HG02571 (cell line): ENCODE measurements around the gene MAPK8.
A peak's percentile ranks its signal among the peaks of the same experiment; 100 is the strongest.

Experiments used
- ATAC-seq: cut with Tn5 transposase; IDR thresholded peaks from one replicate; pipeline ENCODE4 v1.9.1; 2021; ENCODE audit warnings: mild to moderate bottlenecking, moderate library complexity; ENCODE audit not compliant: unreplicated experiment

MAPK8 gene

GRCh38 chr10:48290286-48290685 lies 16.2 kb upstream of the MAPK8 start:
- ATAC-seq: no peak

- no peak for ATAC-seq
These were observed 15.3 kb upstream of the MAPK8 start for GRCh38 chr10:48291190-48291589.

GRCh38 chr10:48292616-48293015 lies 13.9 kb upstream of the MAPK8 start:
- no peak for ATAC-seq

GRCh38 chr10:48294431-48294830 lies 12.0 kb upstream of the MAPK8 start:
- ATAC-seq: no peak

GRCh38 chr10:48296576-48297098 lies 9.8 kb upstream of the MAPK8 start:
- ATAC-seq: no peak

DNA sequence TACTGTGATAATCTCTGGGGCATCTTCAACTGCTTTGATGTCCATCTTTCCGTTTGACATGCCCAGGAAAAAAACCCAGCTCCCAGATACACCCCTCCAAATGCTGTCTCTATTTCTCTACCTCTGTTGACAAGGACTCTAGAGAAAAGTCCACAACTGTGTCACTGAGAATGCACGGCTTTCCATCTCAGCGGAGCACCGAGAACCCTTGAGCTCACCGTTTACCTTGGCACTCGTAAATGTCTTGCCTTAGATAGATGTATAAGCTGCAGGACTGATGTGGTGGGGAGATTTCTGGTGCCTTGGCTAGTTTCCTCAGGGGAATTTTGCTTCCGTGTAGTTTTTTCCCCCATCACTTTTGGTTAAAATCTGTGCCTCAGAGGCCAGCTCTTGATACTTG lies 7.4 kb upstream of the MAPK8 start:
- ATAC-seq: no peak

GRCh38 chr10:48299692-48300091 lies 6.8 kb upstream of the MAPK8 start:
- no peak for ATAC-seq

GRCh38 chr10:48300556-48300955 lies 5.9 kb upstream of the MAPK8 start:
- no peak for ATAC-seq

- no peak for ATAC-seq
These were observed 3.7 kb upstream of the MAPK8 start for GRCh38 chr10:48302515-48303476.

GRCh38 chr10:48305905-48306264 lies 592 bp upstream of the MAPK8 start:
- ATAC-seq: no peak

- peak; percentile 39 for ATAC-seq
These were observed 613 bp downstream of the MAPK8 start for GRCh38 chr10:48306870-48307710.

DNA sequence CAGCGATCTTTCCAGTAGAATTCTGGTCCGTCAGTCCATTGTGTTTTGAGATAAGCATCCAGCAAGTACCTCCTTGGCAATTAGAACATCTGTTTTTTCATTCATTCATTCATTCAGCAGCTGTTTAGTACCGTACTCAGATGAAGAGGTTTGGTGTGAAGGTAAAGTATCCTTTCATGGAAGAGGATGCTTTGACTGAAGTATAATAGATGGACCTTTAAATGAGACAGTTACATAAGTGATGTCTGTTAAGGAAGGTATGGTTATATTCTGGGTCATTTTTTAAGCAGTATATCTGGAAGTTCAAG lies 1.2 kb downstream of the MAPK8 start:
- no peak for ATAC-seq

DNA sequence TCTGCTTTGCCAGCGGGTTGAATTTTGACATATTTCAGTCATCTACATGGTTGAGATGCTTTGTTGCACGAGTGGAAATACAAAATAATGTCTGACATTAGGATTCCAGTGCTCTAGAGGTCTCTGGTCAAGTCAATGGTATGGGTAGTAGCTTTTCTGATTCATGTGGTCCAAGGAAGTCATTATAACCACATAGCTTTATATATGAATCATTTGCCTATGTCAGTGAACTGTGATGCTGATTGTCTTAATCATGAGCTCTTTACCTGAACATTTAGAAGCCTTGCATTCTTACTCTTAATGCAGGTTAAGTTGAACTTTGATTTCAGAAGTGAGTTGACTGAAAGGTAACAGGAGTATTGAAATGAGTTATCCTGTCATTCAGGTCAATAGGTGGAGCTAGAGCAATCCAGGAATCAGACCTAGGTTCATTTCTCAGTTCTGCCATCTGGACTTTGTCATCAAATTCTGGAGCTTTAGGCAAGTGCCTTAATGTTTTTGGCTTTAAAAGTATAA lies 3.3 kb downstream of the MAPK8 start:
- ATAC-seq: no peak

- no peak for ATAC-seq
These were observed 7.6 kb downstream of the MAPK8 start for GRCh38 chr10:48314107-48314506.

DNA sequence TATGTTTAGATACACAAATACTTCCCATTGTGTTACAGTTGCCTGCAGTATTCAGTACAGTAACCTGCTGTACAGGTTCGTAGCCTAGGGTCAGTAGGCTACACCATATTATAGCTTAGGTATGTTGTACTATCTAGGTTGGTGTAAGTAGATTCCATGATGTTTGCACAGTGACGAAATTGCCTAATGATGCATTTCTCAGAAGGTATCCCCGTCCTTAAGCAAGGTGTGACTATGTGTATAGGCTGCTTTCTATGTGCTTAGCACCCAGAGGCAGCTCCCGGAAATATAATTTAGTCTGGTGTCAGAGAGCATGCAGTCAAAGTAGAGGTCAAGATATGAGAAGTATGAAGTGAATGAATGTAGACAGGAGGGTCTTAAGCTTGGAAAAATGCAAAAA lies 9.8 kb downstream of the MAPK8 start:
- ATAC-seq: no peak

GRCh38 chr10:48317321-48317990 lies 11.0 kb downstream of the MAPK8 start:
- no peak for ATAC-seq

- no peak for ATAC-seq
These were observed 15.5 kb downstream of the MAPK8 start for GRCh38 chr10:48322017-48322416.

DNA sequence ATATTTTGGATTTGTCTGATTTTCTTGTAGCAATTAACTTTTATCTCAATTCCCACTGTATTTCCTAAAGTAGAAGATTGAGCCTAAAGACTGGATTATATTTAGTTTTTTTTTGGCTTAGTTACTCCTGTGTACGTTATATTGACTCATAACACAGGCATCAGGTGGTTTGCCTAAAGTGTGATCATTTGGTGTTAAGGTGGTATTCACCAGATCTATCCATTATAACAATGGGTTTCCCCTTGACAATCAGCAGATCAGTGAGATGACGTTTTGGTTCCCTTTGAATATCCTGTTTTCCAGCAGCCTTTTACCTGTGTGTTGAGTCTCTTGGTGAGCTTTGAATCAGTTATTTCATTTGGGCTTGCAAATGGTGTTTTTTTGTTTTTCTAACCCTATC lies 18.1 kb downstream of the MAPK8 start:
- no peak for ATAC-seq

- no peak for ATAC-seq
These were observed 23.8 kb downstream of the MAPK8 start for GRCh38 chr10:48330269-48330668.

DNA sequence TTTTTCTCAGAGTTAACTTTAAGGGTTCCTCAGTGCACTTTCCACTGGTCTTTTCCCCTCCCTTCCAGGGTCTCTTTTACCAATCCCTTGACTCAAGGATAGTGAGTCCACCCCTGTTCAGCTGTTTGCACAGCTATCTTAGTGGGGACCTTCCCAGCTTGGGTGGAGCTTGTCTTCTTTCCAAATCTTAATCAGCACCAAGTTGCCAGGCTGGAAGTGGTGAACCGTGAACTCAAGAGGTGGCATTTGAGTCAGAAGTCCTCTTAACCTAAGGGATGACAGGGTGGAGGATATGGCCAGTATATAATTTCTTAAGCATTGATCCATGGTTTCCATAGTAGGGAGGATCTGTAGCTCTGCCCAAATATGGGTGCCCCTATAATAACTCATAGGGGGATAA lies 25.0 kb downstream of the MAPK8 start:
- no peak for ATAC-seq
